H1 (cell line): ENCODE data around the gene EMD. TPM values are rescaled to one million over a fixed set of nuclear protein-coding genes. Genes with fewer than 3 reads are reported as not detected.

Experiments used
- CTCF ChIA-PET: fragments of 300-600 bp; sonication (Branson Sonifier 250); formaldehyde crosslinking; loops from one replicate; lab custom pipeline; 2021; ENCODE audit not compliant: partially characterized antibody; lab: Charles Lee
- POLR2A ChIA-PET: fragments of 300-600 bp; sonication (Branson Sonifier 250); formaldehyde crosslinking; loops from one replicate; lab custom pipeline; 2021; ENCODE audit warnings: inconsistent platforms; ENCODE audit not compliant: partially characterized antibody; lab: Charles Lee
- DNase-seq, 2 experiments: peaks; one replicate each; pipeline versions ENCODE4 v3.0.0 to v3.0.0-alpha.2; 2010 to 2022; ENCODE audit warnings: low spot score in 2 of 2, low read depth in 1 of 2, mixed read lengths in 1 of 2
- FAIRE-seq: peaks from 2 replicates; lab custom pipeline; 2011; peaks lifted over from hg19 to GRCh38; lab: Jason Lieb, UNC
- H2AFZ ChIP-seq: 2 replicates; pipeline ENCODE4 v1.8.1; 2012; ENCODE audit warnings: low read length, inconsistent platforms
- H2AK5ac ChIP-seq: 2 replicates; pipeline ENCODE4 v1.6.1; 2013; ENCODE audit warnings: low read depth, low read length
- H2BK120ac ChIP-seq: replicated peaks from 2 replicates; pipeline ENCODE3; 2013; ENCODE audit warnings: low read depth, low read length, inconsistent platforms
- H2BK12ac ChIP-seq: 2 replicates; pipeline ENCODE4 v1.6.1; 2013; ENCODE audit warnings: low read depth, low read length
- H2BK15ac ChIP-seq: 2 replicates; pipeline ENCODE4 v1.6.1; 2013; ENCODE audit warnings: low read length
- H2BK20ac ChIP-seq: 2 replicates; pipeline ENCODE4 v1.6.1; 2013; ENCODE audit warnings: low read length
- H2BK5ac ChIP-seq: 2 replicates; pipeline ENCODE4 v1.6.1; 2013; ENCODE audit warnings: low read depth, low read length
- H3K14ac ChIP-seq: 2 replicates; pipeline ENCODE4 v1.6.1; 2013; ENCODE audit warnings: inconsistent platforms; ENCODE audit not compliant: insufficient read length
- H3K18ac ChIP-seq: 2 replicates; pipeline ENCODE4 v1.6.1; 2013; ENCODE audit warnings: low read length; ENCODE audit errors: extremely low read depth
- H3K23ac ChIP-seq: 2 replicates; pipeline ENCODE4 v1.6.1; 2013; ENCODE audit warnings: inconsistent platforms; ENCODE audit not compliant: insufficient read length
- H3K23me2 ChIP-seq: 2 replicates; pipeline ENCODE4 v1.6.1; 2013; ENCODE audit warnings: low read depth, low read length
- H3K27ac ChIP-seq: 2 replicates; pipeline ENCODE4 v1.6.1; 2011; ENCODE audit warnings: low read depth, low read length, inconsistent platforms
- H3K27me3 ChIP-seq, 4 experiments: replicated peaks in 1 of 4; 1 replicate in 1 of 4; 2 replicates in 3 of 4; pipeline versions ENCODE4 v1.6.1 to v1.8.1; 2011 to 2013; ENCODE audit warnings: low read length in 3 of 4, mild to moderate bottlenecking in 3 of 4, inconsistent platforms in 2 of 4, mixed read lengths in 2 of 4, moderate library complexity in 1 of 4; ENCODE audit not compliant: control insufficient read depth in 3 of 4, insufficient read depth in 3 of 4; ENCODE audit errors: extremely low read depth in 1 of 4
- H3K36me3 ChIP-seq, 4 experiments: 2 replicates each; pipeline versions ENCODE4 v1.6.1 to v1.8.1; 2011 to 2013; ENCODE audit warnings: mild to moderate bottlenecking in 4 of 4, low read length in 3 of 4, moderate library complexity in 2 of 4, control low read depth in 1 of 4, inconsistent platforms in 1 of 4; ENCODE audit not compliant: insufficient read depth in 4 of 4, control insufficient read depth in 2 of 4
- H3K4ac ChIP-seq: replicated peaks from 2 replicates; pipeline ENCODE3; 2013; ENCODE audit warnings: low read length, low read depth, mixed read lengths, inconsistent platforms; ENCODE audit not compliant: insufficient read length
- H3K4me1 ChIP-seq, 4 experiments: replicated peaks in 1 of 4; 1 replicate in 1 of 4; 2 replicates in 3 of 4; pipeline versions ENCODE4 v1.6.1 to v1.8.1; 2011 to 2013; ENCODE audit warnings: low read length in 3 of 4, inconsistent platforms in 2 of 4, mixed read lengths in 1 of 4; ENCODE audit not compliant: insufficient read depth in 4 of 4, control insufficient read depth in 3 of 4
- H3K4me2 ChIP-seq, 2 experiments: 2 replicates each; pipeline versions ENCODE4 v1.6.1 to v1.8.1; 2011 to 2013; ENCODE audit warnings: low read depth in 2 of 2, low read length in 2 of 2, control low read depth in 1 of 2, inconsistent platforms in 1 of 2, mild to moderate bottlenecking in 1 of 2; ENCODE audit not compliant: insufficient read depth in 1 of 2
- H3K4me3 ChIP-seq, 4 experiments: fragments of 200-600, 300-600 bp in 1 of 4; sonication (generic), shearing (Covaris generic), sonication (Bioruptor Twin) in 1 of 4; 2 replicates each; pipeline versions ENCODE4 v1.5.1 to v1.8.1; 2011 to 2016; ENCODE audit warnings: low read length in 4 of 4, low read depth in 3 of 4, control low read depth in 2 of 4, inconsistent platforms in 2 of 4, mild to moderate bottlenecking in 2 of 4, mixed read lengths in 1 of 4, moderate library complexity in 1 of 4; ENCODE audit not compliant: insufficient read depth in 2 of 4; ENCODE audit errors: extremely low read depth in 1 of 4
- H3K56ac ChIP-seq: replicated peaks from 2 replicates; pipeline ENCODE3; 2013; ENCODE audit warnings: low read depth, mild to moderate bottlenecking, mixed read lengths, low read length, inconsistent platforms; ENCODE audit not compliant: insufficient read length
- H3K79me1 ChIP-seq: 2 replicates; pipeline ENCODE4 v1.6.1; 2013; ENCODE audit warnings: low read depth, low read length, control low read depth
- H3K79me2 ChIP-seq, 2 experiments: 2 replicates each; pipeline versions ENCODE4 v1.6.1 to v1.8.1; 2012 to 2013; ENCODE audit warnings: low read length in 2 of 2, mild to moderate bottlenecking in 2 of 2, inconsistent platforms in 1 of 2; ENCODE audit not compliant: insufficient read depth in 2 of 2, control insufficient read depth in 1 of 2
- H3K9ac ChIP-seq, 4 experiments: replicated peaks in 1 of 4; 1 replicate in 1 of 4; 2 replicates in 3 of 4; pipeline versions ENCODE4 v1.6.1 to v1.8.1; 2011 to 2013; ENCODE audit warnings: low read depth in 3 of 4, low read length in 3 of 4, control low read depth in 2 of 4, mild to moderate bottlenecking in 2 of 4, moderate library complexity in 2 of 4, inconsistent platforms in 1 of 4; ENCODE audit errors: extremely low read depth in 1 of 4
- H3K9me3 ChIP-seq, 2 experiments: 2 replicates each; pipeline versions ENCODE4 v1.6.1 to v1.8.1; 2012 to 2013; ENCODE audit warnings: mild to moderate bottlenecking in 2 of 2, moderate library complexity in 2 of 2, control low read depth in 1 of 2, inconsistent platforms in 1 of 2, low read depth in 1 of 2, low read length in 1 of 2, mixed read lengths in 1 of 2; ENCODE audit not compliant: insufficient read depth in 2 of 2
- H4K20me1 ChIP-seq, 2 experiments: replicated peaks in 1 of 2; 2 replicates each; pipeline versions ENCODE3 to v1.8.1; 2011 to 2013; ENCODE audit warnings: inconsistent platforms in 2 of 2, low read length in 2 of 2, mild to moderate bottlenecking in 1 of 2; ENCODE audit not compliant: insufficient read depth in 2 of 2, control insufficient read depth in 1 of 2
- H4K5ac ChIP-seq: 2 replicates; pipeline ENCODE4 v1.6.1; 2013; ENCODE audit warnings: low read length, low read depth, mixed read lengths, inconsistent platforms; ENCODE audit not compliant: insufficient read length
- H4K8ac ChIP-seq: 2 replicates; pipeline ENCODE4 v1.8.0; 2013; ENCODE audit warnings: mild to moderate bottlenecking, moderate library complexity, low read length, inconsistent platforms; ENCODE audit not compliant: insufficient read depth; ENCODE audit errors: extremely low read depth
- H4K91ac ChIP-seq: replicated peaks from 2 replicates; pipeline ENCODE3; 2013; ENCODE audit warnings: low read length, mixed read lengths, inconsistent platforms; ENCODE audit not compliant: insufficient read length
- BRCA1 ChIP-seq: IDR thresholded peaks from 2 replicates; pipeline ENCODE4 v1.6.1; 2012; ENCODE audit warnings: low read depth, low read length, improper control_type of control experiment
- CBX8 ChIP-seq: fragments of 300-800, 300-1000 bp; sonication (generic); IDR thresholded peaks from 2 replicates; pipeline ENCODE4 v1.7.1; 2016; ENCODE audit warnings: low read depth, low read length, borderline replicate concordance
- CTCF ChIP-seq, 3 experiments: IDR thresholded peaks; 1 replicate in 2 of 3; 2 replicates in 1 of 3; pipeline versions ENCODE4 v1.5.1 to v1.6.1; 2011; ENCODE audit warnings: low read length in 3 of 3, mild to moderate bottlenecking in 3 of 3, inconsistent platforms in 2 of 3, low read depth in 1 of 3, moderate library complexity in 1 of 3; ENCODE audit not compliant: insufficient read depth in 1 of 3; ENCODE audit errors: control extremely low read depth in 1 of 3
- JUN ChIP-seq: IDR thresholded peaks from 2 replicates; pipeline ENCODE4 v1.6.1; 2011; ENCODE audit warnings: low read depth, mild to moderate bottlenecking, improper control_type of control experiment, low read length
- MAFK ChIP-seq: IDR thresholded peaks from 2 replicates; pipeline ENCODE4 v1.6.1; 2012; ENCODE audit warnings: low read depth, mild to moderate bottlenecking, improper control_type of control experiment, low read length
- SAP30 ChIP-seq: fragments of 300-600 bp; sonication (generic); IDR thresholded peaks from 2 replicates; pipeline ENCODE4 v1.7.1; 2012; ENCODE audit warnings: low read length, moderate library complexity, mild to moderate bottlenecking, inconsistent platforms; ENCODE audit not compliant: insufficient read depth, insufficient replicate concordance
- WGBS, 2 experiments: shearing (Covaris generic) in 1 of 2; methylation state at CpG; one replicate each; pipeline versions ENCODE4 v1.1.6 to v1.1.7; 2013 to 2015; ENCODE audit warnings: low lambda C conversion rate in 2 of 2, mixed read lengths in 2 of 2, inconsistent platforms in 1 of 2, low coverage in 1 of 2, missing lambda C conversion rate in 1 of 2; ENCODE audit not compliant: insufficient replicate concordance in 2 of 2, insufficient coverage in 1 of 2, insufficient read length in 1 of 2; ENCODE audit errors: extremely low coverage in 1 of 2, missing lambda C conversion rate in 1 of 2; 5-methylcytosine and 5-hydroxymethylcytosine counted together
- polyA plus RNA-seq, 7 experiments: library from polyadenylated mRNA; depleted of rRNA in 3 of 7; stranded (reverse) in 5 of 7; unstranded in 2 of 7; fragments of >200 nt in 5 of 7; fragments of 200-250 nt in 2 of 7; gene quantifications; 1 replicate in 5 of 7; 2 replicates in 1 of 7; 4 replicates in 1 of 7; pipeline versions ENCODE4 v1.2.1 to v1.2.3, GENCODE V29; 2011 to 2013; ENCODE audit warnings: missing spikeins in 2 of 7, mixed read lengths in 2 of 7
- total RNA-seq: library from RNA; stranded (reverse); fragmentation: NEBNext Ultra II Directional; extraction: Animal tissue kit (Norgen Biotek cat#: 25700); gene quantifications from 2 replicates; pipeline ENCODE4 v1.2.1, GENCODE V29; 2021
- TF ChIP-seq, protein P1 (sequence below): IDR thresholded peaks from 2 replicates; pipeline ENCODE4 v1.6.1; 2012; ENCODE audit warnings: inconsistent platforms

Gene EMD
- total and polyA plus RNA-seq, 2 of the 8 experiments (the other 6 are each of a cell fraction or from before 2014, with no cell fraction given) = 45.5 to 109 TPM

DNA sequence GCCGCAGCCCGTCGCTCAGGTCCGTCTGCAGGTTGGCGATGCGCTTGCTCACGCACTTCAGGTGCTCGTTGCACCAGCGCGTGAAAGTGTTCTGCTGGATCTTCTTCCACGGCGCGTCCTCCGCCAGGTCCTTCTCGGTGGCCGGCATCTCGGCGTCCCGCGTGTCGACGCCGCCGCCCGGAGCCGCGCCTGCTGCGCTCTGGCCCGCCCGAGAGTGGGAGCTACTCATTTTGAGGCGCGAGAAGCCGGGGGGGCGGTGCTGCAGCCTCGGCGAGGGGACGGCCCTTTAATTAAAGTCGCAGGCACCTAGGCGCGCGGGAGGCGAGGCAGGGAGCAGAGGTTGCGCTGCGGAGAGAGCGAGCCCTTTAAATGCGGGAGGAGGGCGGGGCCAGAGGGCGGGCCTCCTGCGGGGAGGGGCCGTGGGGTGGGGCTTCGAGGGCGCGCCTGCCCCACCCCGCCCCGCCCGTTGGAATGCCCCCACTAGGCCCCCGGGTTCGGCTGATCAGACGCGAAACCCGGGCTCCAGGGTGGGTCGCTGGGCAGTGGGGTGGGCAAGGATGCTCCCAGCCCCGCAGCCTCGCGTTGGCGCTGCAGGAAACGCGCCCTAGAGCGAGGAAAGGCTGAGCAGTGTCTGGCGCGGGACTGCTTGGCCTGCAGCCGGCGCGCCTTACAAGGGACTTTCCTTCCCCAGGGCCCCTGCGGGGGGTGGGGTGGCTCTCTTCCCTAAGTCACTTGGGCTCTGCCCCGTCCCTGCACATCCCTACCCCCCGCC is 7.9 kb upstream of the EMD start:
- H2AK5ac ChIP-seq = peak overlapping the region; percentile 48; the same call in 1 of the 2 replicates
- TF ChIP-seq CTCF (IDR thresholded peaks at IDR 0.05; ENCODE audit: control extremely low read depth in 1 of 3, insufficient read depth in 1 of 3, low read depth in 1 of 3, low read length in 3 of 3) (no peak), BRCA1 (no peak), MAFK (no peak), CBX8 (no peak), JUN (no peak), SAP30 (no peak)
- TF ChIP-seq, protein P1, sequence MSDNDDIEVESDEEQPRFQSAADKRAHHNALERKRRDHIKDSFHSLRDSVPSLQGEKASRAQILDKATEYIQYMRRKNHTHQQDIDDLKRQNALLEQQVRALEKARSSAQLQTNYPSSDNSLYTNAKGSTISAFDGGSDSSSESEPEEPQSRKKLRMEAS = peak; percentile 89

More for the DNA sequence above, 7.9 kb upstream of the EMD start:
- peak overlapping the region; percentile 32 for H3K18ac ChIP-seq
- H2BK20ac ChIP-seq = no peak overlapping the region
- peak overlapping the region; percentile 94 for H2BK5ac ChIP-seq
- H4K20me1 ChIP-seq = peaks cover 11 to 17% of the 10 kb centered on the region in 2 experiments
- H4K8ac ChIP-seq = peak overlapping the region; percentile 93; the same call in 1 of the 2 replicates
- 0 out of 2 replicates have a peak, but pooled peaks cover 3% of the 10 kb centered on the region for H3K79me1 ChIP-seq
- H3K14ac ChIP-seq = no peak overlapping the region
- no peak overlapping the region for H3K23ac ChIP-seq
- no peak overlapping the region for H3K56ac ChIP-seq
- H3K4me2 ChIP-seq = peak overlapping the region; percentile 68 to 86
- FAIRE-seq (no peak), DNase-seq (peak; percentile 56 to 82)
- H3K4me1 ChIP-seq = peaks cover 0 to 18% (median 11%) of the 10 kb centered on the region in 4 experiments; a peak in 6 of 7 replicates
- H3K79me2 ChIP-seq = peaks cover 8 to 47% of the 10 kb centered on the region in 2 experiments; a peak in 3 of 4 replicates
- H2BK15ac ChIP-seq = no peak overlapping the region
- H2BK12ac ChIP-seq = 0 out of 2 replicates have a peak overlapping the region, but pooled peaks have one; percentile 50
- peak overlapping the region; percentile 76 for H4K5ac ChIP-seq
- no peaks in the 10 kb centered on the region for H3K9me3 ChIP-seq
- POLR2A ChIA-PET = interaction anchor here (0.6 to 11.8 kb wide), 12 partner anchors 11 to 399 kb away, joined by 3 to 348 read pairs (median 4); partner anchors contain the start of genes DNASE1L1, EMD, RPL10 and TMEM187
- CTCF ChIA-PET = interaction anchor here (0.5 kb wide), 2 partner anchors 27 to 165 kb away, joined by 3 read pairs; partner anchors contain the start of gene RPL10
- peak overlapping the region; percentile 97 for H3K27ac ChIP-seq
- H3K4ac ChIP-seq = no peak overlapping the region
- no peak overlapping the region for H4K91ac ChIP-seq
- no peaks in the 10 kb centered on the region; a peak in 2 of 7 replicates for H3K27me3 ChIP-seq
- H3K9ac ChIP-seq = peak overlapping the region; percentile 92 to 97 (median 94)
- H2BK120ac ChIP-seq = no peak overlapping the region
- H3K36me3 ChIP-seq = peaks cover 15 to 30% (median 20%) of the 10 kb centered on the region in 4 experiments
- no peak overlapping the region for H2AFZ ChIP-seq
- H3K4me3 ChIP-seq = peak overlapping the region; percentile 82 to 96 (median 90)
- WGBS, 2 experiments = 4% methylated on average over 11 of the region's 77 CpGs; no CpG with 5 or more reads in 1 of the 2 experiments
- H3K23me2 ChIP-seq = peaks cover 5% of the 10 kb centered on the region; the same call in 1 of the 2 replicates
